ENCODE data around the gene RNF112.

The RNF112 gene

GRCh38 chr17:19447085-19447583 lies 36.1 kb downstream of the RNF112 start:
- DNase-seq (ENCODE audit: low read depth): peak; percentile 64
- no peak overlapping the region for H3K4me3 ChIP-seq (ENCODE audit: low read depth, low read length)
- peak; percentile 74 for TF ChIP-seq CTCF (IDR thresholded peaks at IDR 0.05; ENCODE audit: insufficient read depth, low read depth, low read length, missing control alignments)

GRCh38 chr17:19448341-19449268 lies 37.6 kb downstream of the RNF112 start:
- no peak for DNase-seq (ENCODE audit: low read depth)

GRCh38 chr17:19449656-19450055 lies 38.6 kb downstream of the RNF112 start:
- TF ChIP-seq CTCF (IDR thresholded peaks at IDR 0.05; ENCODE audit: insufficient read depth, low read depth, low read length, missing control alignments): no peak
- no peak for DNase-seq (ENCODE audit: low read depth)

More at GRCh38 chr17:19448341-19449268, 37.6 kb downstream of the RNF112 start:
- H3K4me3 ChIP-seq (ENCODE audit: low read depth, low read length): no peak overlapping the region
- no peak for TF ChIP-seq CTCF (IDR thresholded peaks at IDR 0.05; ENCODE audit: insufficient read depth, low read depth, low read length, missing control alignments)

GRCh38 chr17:19453296-19453695 lies 42.3 kb downstream of the RNF112 start:
- DNase-seq (ENCODE audit: low read depth): no peak

More at GRCh38 chr17:19449656-19450055, 38.6 kb downstream of the RNF112 start:
- no peak overlapping the region for H3K4me3 ChIP-seq (ENCODE audit: low read depth, low read length)

GRCh38 chr17:19454074-19454473 lies 43.0 kb downstream of the RNF112 start:
- DNase-seq (ENCODE audit: low read depth): no peak
- TF ChIP-seq CTCF (IDR thresholded peaks at IDR 0.05; ENCODE audit: insufficient read depth, low read depth, low read length, missing control alignments): no peak
- no peak overlapping the region for H3K4me3 ChIP-seq (ENCODE audit: low read depth, low read length)

More at GRCh38 chr17:19453296-19453695, 42.3 kb downstream of the RNF112 start:
- no peak overlapping the region for H3K4me3 ChIP-seq (ENCODE audit: low read depth, low read length)
- TF ChIP-seq CTCF (IDR thresholded peaks at IDR 0.05; ENCODE audit: insufficient read depth, low read depth, low read length, missing control alignments): no peak

- H3K4me3 ChIP-seq (ENCODE audit: low read depth, low read length): no peak overlapping the region
- TF ChIP-seq CTCF (IDR thresholded peaks at IDR 0.05; ENCODE audit: insufficient read depth, low read depth, low read length, missing control alignments): no peak
- DNase-seq (ENCODE audit: low read depth): no peak
Measured at GRCh38 chr17:19456016-19456927, 45.2 kb downstream of the RNF112 start.
